Medulla oblongata (tissue), 1 donor: ENCODE measurements around the gene SERF2.
"Not testable (repeated sequence)": the region's sequence is repeated elsewhere in the genome, so short reads cannot be mapped to it uniquely, and the experiment has no call there.

Source experiments
- DNase-seq: peaks from one replicate; pipeline ENCODE4 v3.0.0-alpha.2; 2015; ENCODE audit errors: extremely low spot score

Gene SERF2

DNA sequence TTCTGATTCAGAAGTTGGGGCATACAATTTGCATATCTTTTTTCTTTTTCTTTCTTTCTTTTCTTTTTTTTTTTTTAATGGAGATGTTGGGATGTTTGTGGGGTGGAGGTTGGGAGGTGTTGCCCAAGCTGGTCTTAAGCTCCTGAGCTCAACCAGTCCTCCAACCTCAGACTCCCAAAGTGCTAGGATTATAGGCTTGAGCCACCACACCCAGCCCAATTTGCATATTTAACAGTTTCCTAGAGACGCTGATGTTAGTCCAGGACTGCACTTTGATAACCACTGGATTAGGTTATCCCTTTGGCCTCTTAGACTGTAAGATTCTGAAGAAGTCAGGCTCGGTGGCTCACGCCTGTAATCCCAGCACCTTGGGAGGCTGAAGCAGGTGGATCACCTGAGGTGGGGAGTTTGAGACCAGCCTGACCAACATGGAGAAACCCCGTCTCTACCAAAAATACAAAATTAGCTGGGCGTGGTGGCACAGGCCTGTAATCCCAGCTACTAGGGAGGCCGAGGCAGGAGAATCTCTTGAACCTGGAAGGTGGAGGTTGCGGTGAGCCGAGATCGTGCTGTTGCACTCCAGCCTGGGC is 37.9 kb downstream of the SERF2 start:
- not testable (repeated sequence) for DNase-seq

DNA sequence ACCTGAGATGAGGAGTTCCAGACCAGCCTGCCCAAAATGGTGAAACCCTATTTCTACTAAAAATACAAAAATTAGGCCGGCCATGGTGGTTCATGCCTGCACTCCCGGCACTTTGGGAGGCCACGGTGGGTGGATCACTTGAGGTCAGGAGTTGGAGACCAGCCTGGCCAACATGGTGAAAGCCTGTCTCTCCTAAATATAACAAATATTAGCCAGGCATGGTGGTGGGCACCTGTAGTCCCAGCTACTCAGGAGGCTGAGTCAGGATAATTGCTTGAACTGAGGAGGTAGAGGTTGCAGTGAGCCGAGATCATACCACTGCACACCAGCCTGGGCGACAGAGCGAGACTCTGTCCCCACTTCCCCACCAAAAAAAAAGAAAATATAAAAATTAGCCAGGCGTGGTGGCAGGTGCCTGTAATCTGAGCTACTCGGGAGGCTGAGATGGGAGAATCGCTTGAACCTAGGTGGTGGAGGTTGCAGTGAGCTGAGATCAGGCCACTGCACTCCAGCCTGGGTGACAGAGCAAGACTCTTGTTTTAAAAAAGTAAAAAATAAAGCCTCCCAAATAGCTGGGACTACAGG is 38.7 kb downstream of the SERF2 start:
- DNase-seq = not testable (repeated sequence)

DNA sequence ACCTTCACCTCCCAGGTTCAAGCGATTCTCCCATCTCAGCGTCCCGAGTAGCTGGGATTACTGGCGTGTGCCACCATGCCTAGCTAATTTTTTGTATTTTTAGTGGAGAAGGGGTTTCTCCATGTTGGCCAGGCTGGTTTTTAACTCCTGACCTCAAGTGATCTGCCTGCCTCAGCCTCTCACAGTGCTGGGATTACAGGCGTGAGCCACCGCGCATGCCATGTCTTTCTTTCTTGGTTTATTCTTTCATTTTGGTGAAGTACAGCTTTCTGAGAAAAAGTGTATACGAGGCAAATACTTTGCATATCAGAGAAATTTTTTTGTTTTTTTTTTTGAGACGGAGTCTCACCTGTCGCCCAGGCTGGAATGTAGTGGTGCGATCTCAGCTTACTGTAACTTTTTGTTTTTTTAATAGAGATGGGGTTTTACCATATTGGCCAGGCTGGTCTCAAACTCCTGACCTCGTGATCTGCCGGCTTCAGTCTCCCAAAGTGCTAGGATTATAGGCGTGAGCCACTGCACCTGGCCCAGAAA is 39.5 kb downstream of the SERF2 start:
- DNase-seq = not testable (repeated sequence)

DNA sequence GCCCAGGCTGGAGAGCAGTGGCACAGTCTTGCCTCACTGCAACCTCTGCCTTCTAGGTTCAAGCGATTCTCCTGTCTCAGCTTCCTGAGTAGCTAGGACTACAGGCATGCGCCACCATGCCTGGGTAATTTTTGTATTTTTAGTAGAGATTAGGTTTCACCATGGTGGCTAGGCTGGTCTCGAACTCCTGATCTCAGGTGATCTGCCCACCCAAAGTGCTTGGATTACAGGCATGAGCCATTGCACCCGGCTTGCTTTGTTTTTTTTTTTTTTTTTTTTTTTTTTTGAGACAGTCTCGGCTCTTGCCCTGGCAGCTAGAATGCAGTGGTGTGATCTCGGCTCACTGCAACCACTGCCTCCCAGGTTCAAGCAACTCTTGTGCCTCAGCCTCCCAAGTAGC is 40.4 kb downstream of the SERF2 start:
- DNase-seq = not testable (repeated sequence)

DNA sequence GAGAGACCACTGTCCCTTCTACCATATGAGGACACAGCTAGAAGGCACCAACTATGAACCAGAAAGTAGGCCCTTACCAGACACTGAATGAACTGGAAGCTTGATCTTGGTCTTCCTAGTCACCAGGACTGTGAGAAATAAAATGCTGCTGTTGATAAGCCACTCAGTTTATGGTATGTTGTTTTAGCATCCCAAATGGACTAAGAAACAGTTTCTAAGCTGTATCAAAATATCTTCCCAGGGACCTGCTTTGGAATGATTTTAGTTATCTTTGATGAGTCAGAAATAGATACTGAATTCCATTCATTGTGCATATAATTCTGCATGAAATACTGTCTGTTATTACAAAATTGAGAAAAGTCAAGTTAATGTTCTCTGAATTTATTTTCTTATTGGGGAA is 53.3 kb downstream of the SERF2 start:
- DNase-seq = no peak
